Measurements from ENCODE around the gene SLC27A3.
"Not testable (repeated sequence)": the region's sequence is repeated elsewhere in the genome, so short reads cannot be mapped to it uniquely, and the experiment has no call there.

SLC27A3 gene

GRCh38 chr1:153764310-153764709, 10.9 kb upstream of the SLC27A3 start:
- DNase-seq: no peak

- DNase-seq: not testable (repeated sequence)
Observed at GRCh38 chr1:153766663-153767062, 8.5 kb upstream of the SLC27A3 start.

- no peak for DNase-seq
Observed at GRCh38 chr1:153767519-153767918, 7.7 kb upstream of the SLC27A3 start.

- DNase-seq: no peak
Observed at GRCh38 chr1:153768316-153769181, 6.7 kb upstream of the SLC27A3 start.

- no peak for DNase-seq
Observed at GRCh38 chr1:153769221-153769620, 6.0 kb upstream of the SLC27A3 start.

GRCh38 chr1:153770797-153771196, 4.4 kb upstream of the SLC27A3 start:
- DNase-seq: no peak

- no peak for DNase-seq
Observed at GRCh38 chr1:153771261-153771660, 3.9 kb upstream of the SLC27A3 start.

- no peak for DNase-seq
Observed at GRCh38 chr1:153771841-153772593, 3.2 kb upstream of the SLC27A3 start.

GRCh38 chr1:153773096-153773921, 1.9 kb upstream of the SLC27A3 start:
- DNase-seq: no peak

GRCh38 chr1:153774026-153774595, 1.1 kb upstream of the SLC27A3 start:
- no peak for DNase-seq

- DNase-seq: peak; percentile 66
Observed at GRCh38 chr1:153775458-153776327, 486 bp downstream of the SLC27A3 start.

- no peak for DNase-seq
Observed at GRCh38 chr1:153776352-153776751, 1.1 kb downstream of the SLC27A3 start.

GRCh38 chr1:153776845-153777370, 1.7 kb downstream of the SLC27A3 start:
- DNase-seq: no peak

GRCh38 chr1:153777648-153778047, 2.4 kb downstream of the SLC27A3 start:
- DNase-seq: no peak

GRCh38 chr1:153778051-153778823, 3.0 kb downstream of the SLC27A3 start:
- no peak for DNase-seq

GRCh38 chr1:153778824-153779519, 3.8 kb downstream of the SLC27A3 start:
- DNase-seq: no peak

GRCh38 chr1:153779781-153780541, 4.8 kb downstream of the SLC27A3 start:
- no peak for DNase-seq

- no peak for DNase-seq
Observed at GRCh38 chr1:153780551-153780950, 5.3 kb downstream of the SLC27A3 start.

- not testable (repeated sequence) for DNase-seq
Observed at GRCh38 chr1:153782648-153783047, 7.4 kb downstream of the SLC27A3 start.

Measured in DMS153 (cell line).